Measurements from ENCODE around the gene RASSF8.

DNA sequence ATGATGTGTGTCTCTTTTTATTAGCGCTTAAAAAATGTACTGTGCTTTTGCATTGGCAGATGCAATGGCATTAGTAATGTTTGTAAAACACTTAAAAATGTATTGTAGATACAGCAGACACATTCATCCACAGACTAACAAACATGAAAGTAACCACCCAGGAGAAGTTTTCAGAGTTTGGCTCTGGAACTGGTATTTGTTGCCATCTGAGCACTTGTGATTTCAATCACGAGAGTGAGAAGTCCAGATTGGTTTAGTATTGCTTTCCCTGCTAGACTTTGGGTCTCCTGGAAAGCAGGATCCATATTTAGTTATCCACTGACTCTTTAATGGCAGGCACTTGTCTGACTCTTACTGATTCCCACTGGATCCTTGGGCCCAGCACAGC, 13.2 kb downstream of the RASSF8 start:
- TF ChIP-seq POLR2A (IDR thresholded peaks at IDR 0.05) = no peak
- TF ChIP-seq, protein P1, sequence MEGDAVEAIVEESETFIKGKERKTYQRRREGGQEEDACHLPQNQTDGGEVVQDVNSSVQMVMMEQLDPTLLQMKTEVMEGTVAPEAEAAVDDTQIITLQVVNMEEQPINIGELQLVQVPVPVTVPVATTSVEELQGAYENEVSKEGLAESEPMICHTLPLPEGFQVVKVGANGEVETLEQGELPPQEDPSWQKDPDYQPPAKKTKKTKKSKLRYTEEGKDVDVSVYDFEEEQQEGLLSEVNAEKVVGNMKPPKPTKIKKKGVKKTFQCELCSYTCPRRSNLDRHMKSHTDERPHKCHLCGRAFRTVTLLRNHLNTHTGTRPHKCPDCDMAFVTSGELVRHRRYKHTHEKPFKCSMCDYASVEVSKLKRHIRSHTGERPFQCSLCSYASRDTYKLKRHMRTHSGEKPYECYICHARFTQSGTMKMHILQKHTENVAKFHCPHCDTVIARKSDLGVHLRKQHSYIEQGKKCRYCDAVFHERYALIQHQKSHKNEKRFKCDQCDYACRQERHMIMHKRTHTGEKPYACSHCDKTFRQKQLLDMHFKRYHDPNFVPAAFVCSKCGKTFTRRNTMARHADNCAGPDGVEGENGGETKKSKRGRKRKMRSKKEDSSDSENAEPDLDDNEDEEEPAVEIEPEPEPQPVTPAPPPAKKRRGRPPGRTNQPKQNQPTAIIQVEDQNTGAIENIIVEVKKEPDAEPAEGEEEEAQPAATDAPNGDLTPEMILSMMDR (IDR thresholded peaks at IDR 0.05) = no peak
- no peak for TF ChIP-seq EP300 (IDR thresholded peaks at IDR 0.05)
